Measurements from ENCODE around the gene LIFR. TPM values are rescaled to one million over a fixed set of nuclear protein-coding genes. Genes with fewer than 3 reads are reported as not detected.

Gene LIFR
- total and polyA plus RNA-seq, 2 of the 4 experiments (the other 2 are of a cell fraction): 1.9 to 10.4 TPM

DNA sequence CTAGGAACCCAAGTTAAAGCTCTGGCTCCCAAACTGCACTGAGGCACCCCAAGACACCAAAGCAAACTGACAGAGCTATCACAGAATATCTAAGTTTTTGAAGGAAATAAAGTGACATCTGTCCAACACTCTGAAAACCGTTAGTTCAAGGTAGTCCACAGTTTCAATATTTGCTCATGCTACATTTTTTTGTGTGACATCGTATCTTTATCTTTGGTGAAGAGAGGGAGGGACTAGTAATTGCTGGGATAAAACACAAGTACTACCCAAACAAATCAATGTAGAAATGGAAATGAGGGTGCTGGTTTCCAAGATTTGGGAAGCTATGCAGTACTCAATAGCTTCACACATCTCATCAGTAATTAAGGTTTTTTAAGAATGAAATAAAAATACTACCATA lies 20.6 kb downstream of the LIFR start:
- Histone ChIP-seq H3K27me3 (ENCODE audit: control insufficient read depth, insufficient read depth, low read length) (no peaks in the 10 kb centered on the region), H2BK120ac (ENCODE audit: low read depth, low read length) (no peak overlapping the region), H3K9ac (ENCODE audit: low read depth, low read length) (no peak overlapping the region), H3K9me1 (ENCODE audit: insufficient read depth, low read length) (peaks cover 3% of the 10 kb centered on the region; the same call in 1 of the 2 replicates), H3K23ac (ENCODE audit: low read depth, low read length) (no peak overlapping the region), H3K36me3 (ENCODE audit: control insufficient read depth, insufficient read depth, low read length) (no peaks in the 10 kb centered on the region), H4K8ac (ENCODE audit: low read depth in 2 of 2, low read length in 2 of 2) (no peak overlapping the region), H4K20me1 (ENCODE audit: insufficient read depth, low read length) (0 out of 2 replicates have a peak, but pooled peaks cover 10% of the 10 kb centered on the region), H3K4me3 (ENCODE audit: insufficient read depth, low read depth, low read length) (no peak overlapping the region), H3K18ac (ENCODE audit: low read depth, low read length) (no peak overlapping the region), H2AK5ac (ENCODE audit: low read depth, low read length) (no peak overlapping the region), H3K27ac (ENCODE audit: insufficient read depth, low read length) (no peak overlapping the region), H3K4me2 (ENCODE audit: low read depth, low read length) (no peak overlapping the region), H2BK15ac (ENCODE audit: low read depth, low read length) (no peak overlapping the region), H3K4me1 (ENCODE audit: control insufficient read depth, insufficient read depth, low read length) (no peaks in the 10 kb centered on the region; the same call in 1 of the 2 replicates), H3K14ac (replicated peaks; ENCODE audit: low read depth, low read length) (no peak overlapping the region), H3K79me1 (ENCODE audit: low read depth in 1 of 2, low read length in 2 of 2) (peaks cover 14 to 26% of the 10 kb centered on the region in 2 experiments), H3K9me3 (ENCODE audit: control insufficient read depth, insufficient read depth, low read length) (no peaks in the 10 kb centered on the region), H3K4ac (ENCODE audit: low read depth, low read length) (no peak overlapping the region), H2AFZ (replicated peaks; ENCODE audit: low read length, poor library complexity) (no peak overlapping the region), H2BK20ac (ENCODE audit: low read depth, low read length) (no peak overlapping the region), H4K91ac (ENCODE audit: insufficient read depth, low read depth, low read length) (no peak overlapping the region), H3K56ac (ENCODE audit: extremely low read depth, insufficient read depth, low read length) (no peak overlapping the region), H2BK5ac (ENCODE audit: low read depth, low read length, poor library complexity, severe bottlenecking) (no peak overlapping the region), H4K5ac (ENCODE audit: low read depth, low read length) (no peak overlapping the region), H2AK9ac (replicated peaks; ENCODE audit: low read depth, low read length, poor library complexity) (no peak overlapping the region)
- ATAC-seq (ENCODE audit: low read depth): no peak
- in situ Hi-C loops (cut with MboI; ENCODE audit: low sequenced_read_pairs) (no loop called here), intact Hi-C loops (cut with micrococcal nuclease) (no loop called here), dilution Hi-C loops (cut with HindIII; ENCODE audit: low sequenced_read_pairs, unreplicated experiment) (no loop called here)
- TF ChIP-seq MXI1 (IDR thresholded peaks at IDR 0.05; ENCODE audit: borderline replicate concordance, low read depth, low read length) (no peak), MAFK (IDR thresholded peaks at IDR 0.05; ENCODE audit: low read depth, low read length) (no peak), BHLHE40 (IDR thresholded peaks at IDR 0.05; ENCODE audit: low read depth, low read length) (no peak)
- TF ChIP-seq, protein P1, sequence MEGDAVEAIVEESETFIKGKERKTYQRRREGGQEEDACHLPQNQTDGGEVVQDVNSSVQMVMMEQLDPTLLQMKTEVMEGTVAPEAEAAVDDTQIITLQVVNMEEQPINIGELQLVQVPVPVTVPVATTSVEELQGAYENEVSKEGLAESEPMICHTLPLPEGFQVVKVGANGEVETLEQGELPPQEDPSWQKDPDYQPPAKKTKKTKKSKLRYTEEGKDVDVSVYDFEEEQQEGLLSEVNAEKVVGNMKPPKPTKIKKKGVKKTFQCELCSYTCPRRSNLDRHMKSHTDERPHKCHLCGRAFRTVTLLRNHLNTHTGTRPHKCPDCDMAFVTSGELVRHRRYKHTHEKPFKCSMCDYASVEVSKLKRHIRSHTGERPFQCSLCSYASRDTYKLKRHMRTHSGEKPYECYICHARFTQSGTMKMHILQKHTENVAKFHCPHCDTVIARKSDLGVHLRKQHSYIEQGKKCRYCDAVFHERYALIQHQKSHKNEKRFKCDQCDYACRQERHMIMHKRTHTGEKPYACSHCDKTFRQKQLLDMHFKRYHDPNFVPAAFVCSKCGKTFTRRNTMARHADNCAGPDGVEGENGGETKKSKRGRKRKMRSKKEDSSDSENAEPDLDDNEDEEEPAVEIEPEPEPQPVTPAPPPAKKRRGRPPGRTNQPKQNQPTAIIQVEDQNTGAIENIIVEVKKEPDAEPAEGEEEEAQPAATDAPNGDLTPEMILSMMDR (conservative IDR thresholded peaks at IDR 0.05; ENCODE audit: low read depth, low read length): no peak
- no peak for DNase-seq
- CTCF ChIA-PET: no interaction called here
- POLR2A ChIA-PET (ENCODE audit: unreplicated experiment): no interaction called here
- BruUV-seq (replicated peaks): no TSS peak
- no CpG with 5 or more reads among the region's 2 CpGs for WGBS, 2 experiments (ENCODE audit: extremely low coverage in 2 of 2, insufficient read length in 1 of 2)
